ENCODE data around the gene SETD3. TPM values are rescaled to one million over a fixed set of nuclear protein-coding genes. Genes with fewer than 3 reads are reported as not detected.

The SETD3 gene
- total and polyA plus RNA-seq, 2 experiments from 2014 or later, result 40.7 to 68.0 TPM

DNA sequence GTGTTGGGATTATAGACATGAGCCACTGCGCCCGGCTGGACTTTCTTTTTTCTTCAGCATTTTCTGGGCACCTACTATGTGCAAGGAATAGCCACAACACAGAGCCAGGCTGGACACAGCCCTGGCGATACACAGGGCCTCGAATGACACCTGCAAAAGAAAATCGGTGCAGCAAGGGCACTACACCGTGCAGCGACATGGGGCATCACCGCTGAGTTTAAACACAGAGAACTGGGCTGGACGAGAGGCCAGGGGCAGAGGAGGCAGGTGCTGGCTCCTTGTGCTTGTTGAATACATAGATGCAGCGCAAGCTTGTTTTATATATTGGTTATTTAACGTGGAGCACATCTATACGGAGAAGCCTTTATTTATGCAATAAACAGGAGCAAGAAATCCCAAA, 92.4 kb downstream of the SETD3 start (continued):
- TF ChIP-seq ETS1 (IDR thresholded peaks at IDR 0.05) (no peak), EZH2 (IDR thresholded peaks at IDR 0.05; ENCODE audit: low read depth, unreplicated experiment) (no peak)

DNA sequence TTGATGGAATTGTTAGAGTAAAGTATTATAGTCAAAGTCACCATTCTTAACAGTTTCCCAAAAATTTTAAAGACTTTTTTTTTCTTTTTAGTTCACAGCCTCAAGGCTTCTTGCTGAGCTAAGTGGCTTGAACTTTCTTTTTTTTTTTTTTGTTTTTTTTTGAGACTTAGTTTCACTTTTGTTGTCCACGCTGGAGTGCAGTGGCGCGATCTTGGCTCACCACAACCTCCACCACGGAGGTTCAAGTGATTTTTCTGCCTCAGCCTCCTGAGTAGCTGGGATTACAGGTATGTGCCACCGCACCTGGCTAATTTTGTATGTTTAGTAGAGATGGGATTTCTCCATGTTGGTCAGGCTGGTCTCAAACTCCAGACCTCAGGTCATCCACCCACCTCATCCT, 92.8 kb downstream of the SETD3 start:
- no peak overlapping the region for H3K4me3 ChIP-seq
- no peak overlapping the region for H3K27ac ChIP-seq (ENCODE audit: low read depth)
- no peak overlapping the region for H3K4me2 ChIP-seq
- peaks cover under 1% of the 10 kb centered on the region for H3K27me3 Mint-ChIP-seq (ENCODE audit: insufficient read depth, low read depth, poor library complexity)
- no peaks in the 10 kb centered on the region for H3K79me2 ChIP-seq (replicated peaks; ENCODE audit: insufficient read depth)
- no peaks in the 10 kb centered on the region for H3K27me3 ChIP-seq (ENCODE audit: insufficient read depth)
- peaks cover 26% of the 10 kb centered on the region; the same call in 1 of the 2 replicates for H3K4me1 ChIP-seq (ENCODE audit: insufficient read depth)
- H3K36me3 ChIP-seq (ENCODE audit: insufficient read depth), result 0 out of 2 replicates have a peak, but pooled peaks cover 3% of the 10 kb centered on the region
- no peak for DNase-seq (ENCODE audit: low spot score)
- peaks cover 27% of the 10 kb centered on the region for H3K4me1 Mint-ChIP-seq
- no peak overlapping the region for H2AFZ ChIP-seq
- no peak overlapping the region for H3K27ac Mint-ChIP-seq
- no peak for ATAC-seq
- H3K36me3 Mint-ChIP-seq (ENCODE audit: low read depth), result no peaks in the 10 kb centered on the region
- no peaks in the 10 kb centered on the region for H3F3A ChIP-seq (replicated peaks; ENCODE audit: low read depth)
- peaks cover 4% of the 10 kb centered on the region; the same call in 2 of the 3 replicates for H3K9me3 Mint-ChIP-seq
- H4K20me1 ChIP-seq (replicated peaks; ENCODE audit: insufficient read depth), result no peaks in the 10 kb centered on the region
- H3K4me3 Mint-ChIP-seq, result no peak overlapping the region
- no peaks in the 10 kb centered on the region for H3K9me2 ChIP-seq (ENCODE audit: insufficient read depth)
- TF ChIP-seq, protein P1, sequence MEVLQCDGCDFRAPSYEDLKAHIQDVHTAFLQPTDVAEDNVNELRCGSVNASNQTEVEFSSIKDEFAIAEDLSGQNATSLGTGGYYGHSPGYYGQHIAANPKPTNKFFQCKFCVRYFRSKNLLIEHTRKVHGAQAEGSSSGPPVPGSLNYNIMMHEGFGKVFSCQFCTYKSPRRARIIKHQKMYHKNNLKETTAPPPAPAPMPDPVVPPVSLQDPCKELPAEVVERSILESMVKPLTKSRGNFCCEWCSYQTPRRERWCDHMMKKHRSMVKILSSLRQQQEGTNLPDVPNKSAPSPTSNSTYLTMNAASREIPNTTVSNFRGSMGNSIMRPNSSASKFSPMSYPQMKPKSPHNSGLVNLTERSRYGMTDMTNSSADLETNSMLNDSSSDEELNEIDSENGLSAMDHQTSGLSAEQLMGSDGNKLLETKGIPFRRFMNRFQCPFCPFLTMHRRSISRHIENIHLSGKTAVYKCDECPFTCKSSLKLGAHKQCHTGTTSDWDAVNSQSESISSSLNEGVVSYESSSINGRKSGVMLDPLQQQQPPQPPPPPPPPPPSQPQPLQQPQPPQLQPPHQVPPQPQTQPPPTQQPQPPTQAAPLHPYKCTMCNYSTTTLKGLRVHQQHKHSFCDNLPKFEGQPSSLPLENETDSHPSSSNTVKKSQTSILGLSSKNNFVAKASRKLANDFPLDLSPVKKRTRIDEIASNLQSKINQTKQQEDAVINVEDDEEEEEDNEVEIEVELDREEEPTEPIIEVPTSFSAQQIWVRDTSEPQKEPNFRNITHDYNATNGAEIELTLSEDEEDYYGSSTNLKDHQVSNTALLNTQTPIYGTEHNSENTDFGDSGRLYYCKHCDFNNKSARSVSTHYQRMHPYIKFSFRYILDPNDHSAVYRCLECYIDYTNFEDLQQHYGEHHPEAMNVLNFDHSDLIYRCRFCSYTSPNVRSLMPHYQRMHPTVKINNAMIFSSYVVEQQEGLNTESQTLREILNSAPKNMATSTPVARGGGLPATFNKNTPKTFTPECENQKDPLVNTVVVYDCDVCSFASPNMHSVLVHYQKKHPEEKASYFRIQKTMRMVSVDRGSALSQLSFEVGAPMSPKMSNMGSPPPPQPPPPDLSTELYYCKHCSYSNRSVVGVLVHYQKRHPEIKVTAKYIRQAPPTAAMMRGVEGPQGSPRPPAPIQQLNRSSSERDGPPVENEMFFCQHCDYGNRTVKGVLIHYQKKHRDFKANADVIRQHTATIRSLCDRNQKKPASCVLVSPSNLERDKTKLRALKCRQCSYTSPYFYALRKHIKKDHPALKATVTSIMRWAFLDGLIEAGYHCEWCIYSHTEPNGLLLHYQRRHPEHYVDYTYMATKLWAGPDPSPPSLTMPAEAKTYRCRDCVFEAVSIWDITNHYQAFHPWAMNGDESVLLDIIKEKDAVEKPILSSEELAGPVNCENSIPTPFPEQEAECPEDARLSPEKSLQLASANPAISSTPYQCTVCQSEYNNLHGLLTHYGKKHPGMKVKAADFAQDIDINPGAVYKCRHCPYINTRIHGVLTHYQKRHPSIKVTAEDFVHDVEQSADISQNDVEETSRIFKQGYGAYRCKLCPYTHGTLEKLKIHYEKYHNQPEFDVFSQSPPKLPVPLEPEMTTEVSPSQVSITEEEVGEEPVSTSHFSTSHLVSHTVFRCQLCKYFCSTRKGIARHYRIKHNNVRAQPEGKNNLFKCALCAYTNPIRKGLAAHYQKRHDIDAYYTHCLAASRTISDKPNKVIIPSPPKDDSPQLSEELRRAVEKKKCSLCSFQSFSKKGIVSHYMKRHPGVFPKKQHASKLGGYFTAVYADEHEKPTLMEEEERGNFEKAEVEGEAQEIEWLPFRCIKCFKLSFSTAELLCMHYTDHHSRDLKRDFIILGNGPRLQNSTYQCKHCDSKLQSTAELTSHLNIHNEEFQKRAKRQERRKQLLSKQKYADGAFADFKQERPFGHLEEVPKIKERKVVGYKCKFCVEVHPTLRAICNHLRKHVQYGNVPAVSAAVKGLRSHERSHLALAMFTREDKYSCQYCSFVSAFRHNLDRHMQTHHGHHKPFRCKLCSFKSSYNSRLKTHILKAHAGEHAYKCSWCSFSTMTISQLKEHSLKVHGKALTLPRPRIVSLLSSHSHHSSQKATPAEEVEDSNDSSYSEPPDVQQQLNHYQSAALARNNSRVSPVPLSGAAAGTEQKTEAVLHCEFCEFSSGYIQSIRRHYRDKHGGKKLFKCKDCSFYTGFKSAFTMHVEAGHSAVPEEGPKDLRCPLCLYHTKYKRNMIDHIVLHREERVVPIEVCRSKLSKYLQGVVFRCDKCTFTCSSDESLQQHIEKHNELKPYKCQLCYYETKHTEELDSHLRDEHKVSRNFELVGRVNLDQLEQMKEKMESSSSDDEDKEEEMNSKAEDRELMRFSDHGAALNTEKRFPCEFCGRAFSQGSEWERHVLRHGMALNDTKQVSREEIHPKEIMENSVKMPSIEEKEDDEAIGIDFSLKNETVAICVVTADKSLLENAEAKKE (CRISPR knock-in tag; IDR thresholded peaks at IDR 0.05), result no peak
- no peak for TF ChIP-seq ZNF331 (CRISPR knock-in tag; IDR thresholded peaks at IDR 0.05; ENCODE audit: low read depth)
- no peak for TF ChIP-seq ETS1 (IDR thresholded peaks at IDR 0.05)
- TF ChIP-seq STAT1 (IDR thresholded peaks at IDR 0.05; ENCODE audit: unreplicated experiment), result no peak
- no peak for TF ChIP-seq EZH2phosphoT487 (IDR thresholded peaks at IDR 0.05; ENCODE audit: unreplicated experiment)
- TF ChIP-seq REST (IDR thresholded peaks at IDR 0.05; ENCODE audit: unreplicated experiment), result no peak
- no peak for TF ChIP-seq POLR2AphosphoS5 (IDR thresholded peaks at IDR 0.05; ENCODE audit: low read depth)
- no peak for TF ChIP-seq CREB1 (CRISPR knock-in tag; IDR thresholded peaks at IDR 0.05; ENCODE audit: low read depth)
- TF ChIP-seq ZNF114 (CRISPR knock-in tag; IDR thresholded peaks at IDR 0.05), result no peak
- TF ChIP-seq EZH2 (IDR thresholded peaks at IDR 0.05; ENCODE audit: low read depth, unreplicated experiment), result no peak
- no peak for TF ChIP-seq CTCF (conservative IDR thresholded peaks at IDR 0.05; ENCODE audit: low read depth in 2 of 2)
